ENCODE data around the gene ARHGAP6.

Gene ARHGAP6

GRCh38 chrX:11665168-11666111, at the start of gene ARHGAP6:
Gene ARHGAP6, minus strand, starts transcription at chrX:11665920. Its CDS starts 1,092 bp downstream, at chrX:11664828.
- DNase-seq = no peak

GRCh38 chrX:11704725-11705495, 39.2 kb upstream of the ARHGAP6 start:
- no peak for DNase-seq

GRCh38 chrX:11703855-11704254, 38.1 kb upstream of the ARHGAP6 start:
- DNase-seq = no peak

DNA sequence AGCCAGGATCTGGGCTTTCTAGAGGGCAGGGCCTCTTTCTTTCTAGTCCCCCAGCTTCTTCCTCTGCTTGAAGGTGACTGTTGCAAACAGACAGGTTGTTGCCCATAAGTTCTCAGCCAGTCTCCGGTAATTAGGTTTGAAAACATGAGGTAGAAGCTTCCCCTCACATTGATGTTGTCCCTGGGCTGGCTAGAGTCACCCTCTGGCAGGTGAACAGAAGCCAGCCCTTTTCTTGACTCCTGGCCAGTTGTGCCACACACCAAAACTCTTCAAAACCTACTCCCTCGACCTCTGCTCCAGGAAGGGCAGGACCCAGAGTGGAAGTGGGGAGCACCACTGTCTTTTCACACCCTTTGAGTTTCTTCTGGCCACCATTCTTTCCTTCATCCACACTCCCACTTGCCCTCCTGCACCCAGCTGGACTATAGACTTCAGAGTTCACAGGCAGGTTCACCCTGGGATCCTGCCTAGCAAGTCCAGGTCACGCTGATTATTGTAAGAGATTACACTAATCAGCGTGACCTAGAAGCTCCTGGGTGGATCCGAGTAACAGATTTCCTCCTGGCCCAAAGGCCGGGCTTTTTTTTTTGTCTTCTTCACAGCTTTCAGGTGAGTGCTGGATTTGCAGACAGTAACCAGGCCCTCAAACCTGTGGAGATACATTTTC, 37.4 kb upstream of the ARHGAP6 start:
- no peak for DNase-seq

GRCh38 chrX:11702420-11702819, 36.7 kb upstream of the ARHGAP6 start:
- DNase-seq = no peak

- no peak for DNase-seq
Observed at GRCh38 chrX:11698702-11699101, 33.0 kb upstream of the ARHGAP6 start.

GRCh38 chrX:11688201-11688600, 22.5 kb upstream of the ARHGAP6 start:
- DNase-seq = no peak

DNA sequence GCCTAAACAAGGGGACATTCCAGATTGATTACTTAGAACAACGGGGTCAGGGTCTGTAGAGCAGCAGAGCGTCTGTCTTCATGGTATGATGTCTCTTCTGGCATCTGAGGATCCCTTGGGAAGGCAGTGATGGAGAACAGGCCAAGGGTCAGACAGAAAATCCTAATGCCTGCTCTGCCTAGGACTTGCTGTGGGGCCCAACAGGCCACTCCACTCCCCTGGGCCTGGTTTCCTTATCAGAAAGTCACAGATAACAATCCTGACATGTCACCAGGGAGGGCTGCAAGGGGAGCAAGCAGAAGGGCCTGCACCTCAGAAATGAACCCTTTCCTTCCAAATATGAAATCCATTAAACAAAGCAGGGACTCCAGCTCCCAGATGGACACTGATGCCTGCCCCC, 21.4 kb upstream of the ARHGAP6 start:
- no peak for DNase-seq

GRCh38 chrX:11683057-11683456, 17.3 kb upstream of the ARHGAP6 start:
- DNase-seq = no peak

DNA sequence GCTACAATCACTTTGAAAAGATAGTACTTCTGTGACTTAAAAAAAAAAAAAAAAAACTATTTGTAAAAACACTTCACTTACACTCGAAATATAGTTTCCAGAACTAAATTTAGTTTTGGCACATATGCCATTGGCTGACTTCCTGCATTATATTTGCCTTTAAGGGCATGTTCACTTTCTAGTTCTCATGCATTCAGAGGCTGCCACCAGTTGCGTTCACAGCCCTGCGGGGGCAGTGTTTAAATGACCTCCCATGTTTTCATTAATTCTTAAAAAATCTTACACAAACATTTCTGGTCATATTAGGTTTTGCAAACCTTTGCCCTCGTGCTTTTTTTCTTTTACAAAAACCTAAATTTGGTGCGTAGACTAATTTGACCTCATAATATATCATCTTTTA, 12.4 kb upstream of the ARHGAP6 start:
- no peak for DNase-seq

GRCh38 chrX:11672213-11672612, 6.5 kb upstream of the ARHGAP6 start:
- DNase-seq = no peak

- DNase-seq = no peak
Observed at GRCh38 chrX:11670316-11670715, 4.6 kb upstream of the ARHGAP6 start.

- no peak for DNase-seq
Observed at GRCh38 chrX:11666952-11667685, 1.4 kb upstream of the ARHGAP6 start.

DNA sequence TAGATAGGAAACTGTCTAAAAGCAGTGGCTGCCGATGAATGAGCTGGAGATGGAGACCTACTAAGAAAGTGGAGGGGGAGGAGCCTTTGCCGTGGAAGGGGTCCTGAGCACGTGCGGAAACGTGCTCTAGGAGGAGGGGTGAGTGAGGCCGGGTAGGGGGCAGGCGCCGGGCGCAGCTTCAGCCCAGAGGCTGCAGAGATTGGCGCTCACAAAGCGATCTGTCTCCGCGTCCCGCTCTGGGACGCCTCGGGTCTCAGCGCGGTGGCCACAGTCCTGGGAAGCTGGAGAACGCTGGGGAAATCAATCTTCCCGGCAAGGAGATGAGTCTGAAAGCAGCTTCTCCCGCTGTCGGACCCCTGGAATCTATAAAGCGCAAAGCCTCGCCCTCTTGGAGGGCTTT, 444 bp upstream of the ARHGAP6 start:
- DNase-seq = no peak

DNA sequence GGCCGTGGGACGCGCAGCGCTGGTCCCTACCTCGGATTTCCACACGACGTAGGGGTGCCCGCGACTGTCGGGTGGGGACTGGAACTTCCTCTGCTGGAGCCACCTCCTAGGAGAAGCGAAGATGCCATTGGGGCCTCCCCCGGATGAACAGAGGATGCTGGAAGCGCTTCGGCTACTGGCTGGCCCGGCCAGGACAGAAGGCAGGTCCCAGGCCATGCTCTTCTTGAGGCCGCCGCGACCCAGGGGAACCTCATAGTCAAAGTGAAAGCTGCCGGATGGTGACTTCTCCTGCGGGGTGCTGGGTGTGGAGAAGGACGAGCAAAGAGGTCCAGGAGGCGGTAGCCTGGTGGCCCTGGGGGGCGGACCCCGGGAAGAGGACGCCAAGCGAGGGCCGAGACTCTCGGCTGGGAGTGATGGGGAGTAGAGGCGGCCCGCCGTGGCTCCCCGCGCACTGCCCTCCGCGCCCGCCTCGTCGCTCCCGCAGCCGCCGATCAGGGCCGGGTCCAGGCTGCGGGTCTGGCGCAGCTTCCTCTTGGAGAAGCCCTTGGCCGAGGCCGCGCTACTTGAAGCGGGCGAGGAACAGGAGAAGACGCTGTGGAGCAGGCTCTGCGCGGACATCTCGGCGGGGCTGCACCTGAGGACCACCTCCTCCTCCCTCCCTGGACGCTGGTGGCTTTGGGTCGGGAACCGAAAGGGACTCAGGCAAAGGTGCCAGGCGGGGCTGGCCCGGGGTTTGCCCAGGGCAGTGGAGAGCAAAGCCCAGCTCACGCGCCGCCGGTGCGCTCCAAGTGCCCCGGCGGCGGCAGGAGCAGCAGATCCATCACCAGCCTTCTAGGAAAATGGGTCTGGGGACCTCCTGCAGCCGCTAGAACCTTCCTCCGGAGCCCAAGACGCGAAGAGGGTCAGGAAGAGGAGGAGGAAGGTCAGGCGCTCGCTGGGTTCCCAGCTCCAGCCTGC, 1.2 kb downstream of the ARHGAP6 start:
- no peak for DNase-seq

DNA sequence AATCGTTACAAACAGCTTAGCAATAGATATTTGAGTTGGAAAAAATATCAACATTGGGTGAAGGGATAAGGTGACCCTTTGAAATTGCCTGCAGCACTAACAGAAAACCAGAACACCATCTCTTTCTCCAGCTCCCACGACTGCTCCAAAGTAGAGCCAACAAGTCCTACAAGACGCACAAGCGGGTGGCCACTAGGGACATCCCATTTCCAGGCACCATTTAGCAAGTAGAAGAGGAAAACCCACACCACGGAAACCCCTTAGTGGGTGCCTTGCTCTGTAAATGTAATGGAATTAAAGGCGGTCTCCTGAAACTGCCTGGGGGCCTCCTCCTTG, 1.9 kb downstream of the ARHGAP6 start:
- DNase-seq = no peak

DNA sequence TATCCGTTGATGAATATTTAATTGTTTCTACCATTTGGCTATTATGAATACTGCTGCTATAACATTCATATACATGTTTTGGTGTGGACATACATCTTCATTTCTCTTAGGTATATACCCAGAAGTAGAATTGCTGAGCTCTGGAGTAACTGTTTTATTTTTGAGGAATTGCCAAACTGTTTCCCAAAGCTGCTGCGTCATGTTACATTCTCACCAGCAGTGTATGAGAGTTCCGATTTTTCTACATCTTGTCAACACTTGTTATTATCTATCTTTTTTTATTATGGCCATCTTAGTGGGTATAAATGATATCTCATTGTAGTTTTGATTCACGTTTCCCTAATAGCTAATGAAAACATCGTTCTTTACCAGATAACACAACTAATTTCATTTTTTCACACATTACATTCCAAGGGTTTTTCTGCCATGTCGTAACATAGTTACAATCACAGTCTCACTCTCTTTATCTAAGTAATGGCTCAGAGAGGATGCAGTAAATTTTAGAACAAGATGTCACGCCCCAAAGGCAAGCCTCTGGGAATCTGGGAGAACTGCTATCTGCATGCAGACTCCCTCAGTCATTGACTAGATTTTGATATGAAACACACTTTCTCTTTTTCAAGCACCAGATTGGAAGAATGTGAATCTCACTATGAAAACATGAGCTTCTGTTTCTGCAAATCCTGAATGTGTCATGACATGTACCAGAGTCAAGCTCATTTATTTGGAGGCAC, 10.3 kb downstream of the ARHGAP6 start:
- DNase-seq = no peak

GRCh38 chrX:11648705-11649519, 16.8 kb downstream of the ARHGAP6 start:
- no peak for DNase-seq

DNA sequence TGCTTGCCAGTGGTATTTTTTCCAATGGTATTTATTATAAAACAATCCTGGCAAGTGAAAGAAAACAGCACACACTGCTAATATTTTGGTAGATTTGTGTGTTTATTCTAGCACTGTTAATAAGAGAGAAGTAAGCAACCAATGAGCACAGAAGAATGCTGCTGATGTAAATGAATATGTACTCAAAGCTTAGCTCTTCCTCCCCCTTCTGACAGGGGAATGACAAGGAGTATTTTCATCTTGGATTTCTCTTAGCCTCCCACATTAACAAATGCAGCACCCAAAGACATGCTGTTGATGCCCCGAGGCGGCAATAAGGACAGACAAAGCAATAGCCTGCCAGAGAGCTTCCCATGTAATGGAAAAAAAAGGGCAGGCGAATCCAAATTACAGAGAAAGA, 18.6 kb downstream of the ARHGAP6 start:
- DNase-seq = no peak
